LNCAP (cell line): ENCODE results near the gene POLR3K.

Experiments
- TF ChIP-seq, protein P1 (sequence below): fragments of 450-650 bp; IDR thresholded peaks from 2 replicates; pipeline ENCODE4 v1.5.1; 2017; ENCODE audit warnings: mild to moderate bottlenecking

Gene POLR3K

DNA sequence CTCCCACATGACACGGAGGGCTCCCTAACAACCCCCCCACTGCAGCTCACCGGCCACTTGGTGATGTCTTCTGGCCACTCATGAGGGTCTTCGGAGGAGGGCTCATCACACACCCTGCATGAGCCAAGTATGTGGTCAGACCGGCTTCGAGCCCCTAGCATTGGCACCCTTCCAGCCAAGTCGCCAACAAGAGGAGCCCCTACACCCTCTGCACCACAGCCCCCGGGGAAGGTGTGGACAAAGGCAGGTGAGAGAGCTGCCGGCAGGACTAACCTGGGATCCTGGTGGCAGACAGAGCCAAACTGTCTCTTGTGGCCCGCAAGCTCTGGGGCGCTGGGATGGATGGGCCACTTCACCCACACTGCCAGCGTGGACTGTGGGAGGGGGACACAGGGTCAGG is 6.8 kb upstream of the POLR3K start:
- TF ChIP-seq, protein P1, sequence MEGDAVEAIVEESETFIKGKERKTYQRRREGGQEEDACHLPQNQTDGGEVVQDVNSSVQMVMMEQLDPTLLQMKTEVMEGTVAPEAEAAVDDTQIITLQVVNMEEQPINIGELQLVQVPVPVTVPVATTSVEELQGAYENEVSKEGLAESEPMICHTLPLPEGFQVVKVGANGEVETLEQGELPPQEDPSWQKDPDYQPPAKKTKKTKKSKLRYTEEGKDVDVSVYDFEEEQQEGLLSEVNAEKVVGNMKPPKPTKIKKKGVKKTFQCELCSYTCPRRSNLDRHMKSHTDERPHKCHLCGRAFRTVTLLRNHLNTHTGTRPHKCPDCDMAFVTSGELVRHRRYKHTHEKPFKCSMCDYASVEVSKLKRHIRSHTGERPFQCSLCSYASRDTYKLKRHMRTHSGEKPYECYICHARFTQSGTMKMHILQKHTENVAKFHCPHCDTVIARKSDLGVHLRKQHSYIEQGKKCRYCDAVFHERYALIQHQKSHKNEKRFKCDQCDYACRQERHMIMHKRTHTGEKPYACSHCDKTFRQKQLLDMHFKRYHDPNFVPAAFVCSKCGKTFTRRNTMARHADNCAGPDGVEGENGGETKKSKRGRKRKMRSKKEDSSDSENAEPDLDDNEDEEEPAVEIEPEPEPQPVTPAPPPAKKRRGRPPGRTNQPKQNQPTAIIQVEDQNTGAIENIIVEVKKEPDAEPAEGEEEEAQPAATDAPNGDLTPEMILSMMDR, result no peak

DNA sequence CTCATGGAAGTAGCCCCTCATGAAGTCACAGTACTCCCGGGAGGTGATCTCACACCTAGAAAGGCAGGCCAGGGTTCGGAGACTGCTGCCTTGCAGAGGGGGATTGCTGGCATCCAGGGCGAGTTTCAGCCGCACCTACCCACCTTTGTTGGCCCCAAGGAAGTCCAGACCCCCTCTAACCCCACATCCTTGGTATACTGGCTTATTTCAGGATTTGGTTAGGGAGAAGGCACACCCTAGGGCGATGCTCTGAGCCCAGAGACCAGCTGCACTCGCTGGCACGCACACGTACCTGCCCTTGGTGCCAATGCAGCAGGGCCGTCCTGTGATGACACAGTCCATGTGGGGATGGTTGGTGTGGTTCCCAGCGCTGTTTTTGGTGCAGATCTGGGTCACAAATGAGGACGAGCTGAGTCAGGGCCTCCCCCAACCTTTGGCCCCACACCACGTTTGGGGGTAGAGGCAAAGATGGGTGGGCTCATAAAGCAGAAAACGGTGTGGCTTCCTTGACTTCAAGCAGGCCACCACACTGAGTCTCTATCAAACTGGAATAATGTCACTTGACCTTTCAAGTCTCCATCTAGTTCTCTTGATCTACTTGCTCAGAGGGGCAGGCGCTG is 6.1 kb upstream of the POLR3K start:
- TF ChIP-seq, protein P1, result no peak

DNA sequence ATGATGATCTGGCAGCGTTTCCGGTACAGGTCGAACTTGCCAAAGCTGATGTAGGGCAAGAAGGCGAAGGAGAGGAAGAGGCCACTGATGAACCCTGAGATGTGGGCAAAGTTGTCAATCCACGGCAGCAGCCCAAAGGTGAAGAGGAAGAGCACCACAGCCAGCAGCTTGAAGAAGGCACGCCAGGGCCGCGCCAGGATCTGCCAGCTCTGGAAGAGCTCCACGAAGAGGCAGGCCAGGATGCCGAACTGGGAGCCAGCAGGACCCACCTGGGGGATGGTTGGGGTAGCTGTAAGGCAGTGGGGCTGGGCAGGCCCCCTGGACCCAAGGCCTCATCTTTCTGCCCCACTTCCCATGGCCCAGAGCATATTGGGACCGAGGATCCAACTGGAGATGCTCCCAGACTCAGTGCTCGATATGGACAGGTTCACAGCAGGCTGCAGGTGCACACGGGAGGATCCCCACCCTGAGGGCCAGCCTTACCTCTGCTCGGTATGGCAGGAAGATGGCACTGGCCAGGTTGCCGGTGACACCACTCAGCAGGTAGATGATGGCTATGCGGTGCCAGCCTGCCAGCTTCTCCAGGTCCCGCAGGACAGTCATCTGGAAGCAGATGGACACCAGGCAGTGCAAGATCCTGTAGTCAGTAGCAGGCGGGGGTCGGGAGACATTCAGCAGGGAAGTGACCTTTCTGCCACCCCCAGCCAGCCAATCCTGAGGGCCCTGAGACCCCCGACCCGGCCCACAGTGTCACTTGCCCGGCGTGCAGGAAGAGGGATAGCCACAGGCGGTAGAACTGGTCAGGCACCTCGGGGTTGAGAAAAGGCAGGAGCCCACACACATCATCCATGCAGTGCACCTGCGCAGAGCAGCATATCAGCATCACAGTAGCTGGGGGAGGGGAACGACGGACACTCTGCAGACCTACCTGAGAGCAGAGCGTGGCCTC is 5.4 kb upstream of the POLR3K start:
- TF ChIP-seq, protein P1, result no peak

DNA sequence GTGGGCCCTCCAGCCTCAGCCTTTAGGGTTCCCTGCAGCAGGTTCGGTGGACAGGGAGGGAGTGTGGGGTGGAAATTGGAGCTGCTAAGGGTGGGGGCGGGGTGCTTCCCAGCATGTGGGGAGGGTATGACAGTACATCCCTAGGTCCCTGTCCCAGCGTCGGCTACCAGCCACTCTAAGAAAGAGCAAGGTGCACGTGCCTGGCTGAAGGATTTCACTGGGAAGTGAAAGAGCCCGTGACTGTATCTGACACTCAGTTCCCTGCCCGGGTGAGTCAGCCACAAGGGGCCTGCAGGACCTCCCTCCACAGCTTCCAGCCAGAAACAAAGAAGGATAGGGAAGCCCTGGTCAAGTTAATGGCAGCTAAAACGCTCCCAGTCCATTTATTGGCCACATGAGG is 4.3 kb upstream of the POLR3K start:
- TF ChIP-seq, protein P1, result no peak

DNA sequence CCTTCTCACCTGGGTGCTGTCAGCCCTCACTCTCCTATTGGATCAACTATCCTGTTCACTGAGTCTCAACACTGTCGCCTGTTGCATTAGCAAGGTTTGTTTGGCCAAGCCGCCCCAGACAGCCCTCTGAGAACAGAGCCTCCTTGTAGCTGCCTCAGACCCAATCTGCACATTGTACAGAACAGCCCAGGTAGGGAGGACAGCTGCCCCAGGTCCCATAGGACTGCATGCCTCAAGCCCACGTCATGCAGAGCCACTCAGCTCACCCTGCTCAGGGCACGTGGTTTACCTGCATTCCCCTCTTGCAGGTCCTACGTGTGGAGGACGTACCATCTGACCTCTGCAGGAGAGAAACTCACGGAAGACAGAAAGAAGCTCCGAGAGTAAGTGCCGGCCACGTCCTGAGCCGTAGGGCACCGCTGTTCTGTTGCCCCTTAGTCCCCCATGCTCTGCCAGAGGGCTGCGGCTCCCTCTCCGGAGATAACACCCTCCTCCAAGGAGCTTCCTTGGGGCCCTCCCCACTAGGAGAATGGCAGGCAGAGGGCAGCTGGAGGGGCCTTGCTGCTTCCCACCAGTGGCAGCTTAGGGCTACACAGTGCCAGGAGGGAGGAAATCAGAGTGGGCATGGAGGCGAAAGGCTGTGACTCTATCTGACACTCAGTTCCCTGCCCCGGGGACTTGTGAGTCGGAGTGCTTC is 3.0 kb upstream of the POLR3K start:
- TF ChIP-seq, protein P1, result no peak

DNA sequence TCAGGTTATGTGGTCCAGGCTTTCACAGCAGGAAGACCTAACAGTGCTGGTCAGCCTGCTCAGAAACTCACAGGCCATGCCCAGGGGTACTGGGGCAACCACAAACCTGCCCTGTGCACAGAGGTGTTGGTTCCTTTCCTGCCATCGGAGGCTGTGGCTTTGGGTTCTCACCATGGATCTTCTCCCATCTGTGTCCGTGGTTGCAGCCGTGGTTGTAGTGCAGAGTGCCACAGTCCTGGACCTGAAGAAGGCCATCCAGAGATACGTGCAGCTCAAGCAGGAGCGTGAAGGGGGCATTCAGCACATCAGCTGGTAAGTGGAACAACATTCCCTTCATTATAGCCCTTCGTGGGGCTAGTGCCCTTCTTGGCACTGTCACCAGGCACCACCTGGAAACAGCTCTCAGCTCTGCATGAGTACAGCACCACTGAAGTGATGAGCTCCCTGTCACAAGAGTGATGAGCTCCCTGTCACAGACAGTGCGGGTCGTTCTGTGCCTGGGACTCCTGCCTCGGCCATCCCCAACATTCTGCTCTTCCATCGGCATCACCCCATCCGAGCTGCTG is 2.2 kb upstream of the POLR3K start:
- TF ChIP-seq, protein P1, result no peak

DNA sequence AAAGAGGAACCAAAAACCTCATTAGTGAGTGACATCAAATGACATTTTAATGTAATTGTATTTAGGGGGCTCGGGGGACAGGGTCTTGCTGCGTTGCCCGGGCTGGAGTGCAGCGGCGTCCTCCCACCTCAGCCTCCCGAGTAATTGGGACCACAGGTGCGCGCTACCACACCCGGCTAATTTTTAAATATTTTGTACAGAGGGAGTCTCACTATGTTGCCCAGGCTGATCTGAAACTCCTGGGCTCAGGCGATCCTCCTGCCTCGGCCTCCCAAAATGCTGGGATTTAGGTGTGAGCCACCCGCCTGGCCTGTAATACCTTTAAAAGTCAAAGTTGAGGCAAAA is 801 bp upstream of the POLR3K start:
- TF ChIP-seq, protein P1, result no peak
